Measurements from ENCODE around the gene RAB40A.
"Not testable (repeated sequence)": the region's sequence is repeated elsewhere in the genome, so short reads cannot be mapped to it uniquely, and the experiment has no call there.

RAB40A gene

GRCh38 chrX:103461156-103461555, 58.1 kb downstream of the RAB40A start:
- no peak for DNase-seq (ENCODE audit: low read depth in 2 of 2)

- DNase-seq (ENCODE audit: low read depth in 2 of 2), result not testable (repeated sequence)
Measured at GRCh38 chrX:103460001-103460755, 59.1 kb downstream of the RAB40A start.

GRCh38 chrX:103453655-103454054, 65.6 kb downstream of the RAB40A start:
- DNase-seq (ENCODE audit: low read depth in 2 of 2), result no peak

Measured in stimulated activated CD8-positive, alpha-beta memory T cell treated with anti-CD3 and anti-CD28 coated beads, Interleukin-7, amount 100 ng/mL, for 1 hour (primary cell).